Measurements from ENCODE around the gene IGFALS.

Gene IGFALS

DNA sequence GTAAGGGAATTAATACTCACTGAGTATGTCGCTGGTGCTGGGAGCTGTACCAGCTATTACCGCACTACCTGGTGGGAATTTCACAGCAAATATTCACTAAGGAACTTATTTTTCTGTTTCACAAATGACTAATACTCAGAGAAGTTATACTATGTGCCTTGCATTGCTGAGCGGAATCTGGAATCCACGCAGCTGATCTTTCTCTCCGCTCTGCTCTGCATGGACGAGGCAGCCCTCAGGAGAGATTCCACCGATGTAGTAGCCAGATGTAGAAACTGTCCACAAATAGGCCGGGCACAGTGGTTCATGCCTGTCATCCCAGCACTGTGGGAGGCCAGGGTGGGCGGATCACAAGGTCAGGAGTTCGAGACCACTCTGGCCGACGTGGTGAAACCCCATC, 39.3 kb downstream of the IGFALS start:
- no peak for DNase-seq (ENCODE audit: extremely low read depth, low read depth)
- TF ChIP-seq, protein P1, sequence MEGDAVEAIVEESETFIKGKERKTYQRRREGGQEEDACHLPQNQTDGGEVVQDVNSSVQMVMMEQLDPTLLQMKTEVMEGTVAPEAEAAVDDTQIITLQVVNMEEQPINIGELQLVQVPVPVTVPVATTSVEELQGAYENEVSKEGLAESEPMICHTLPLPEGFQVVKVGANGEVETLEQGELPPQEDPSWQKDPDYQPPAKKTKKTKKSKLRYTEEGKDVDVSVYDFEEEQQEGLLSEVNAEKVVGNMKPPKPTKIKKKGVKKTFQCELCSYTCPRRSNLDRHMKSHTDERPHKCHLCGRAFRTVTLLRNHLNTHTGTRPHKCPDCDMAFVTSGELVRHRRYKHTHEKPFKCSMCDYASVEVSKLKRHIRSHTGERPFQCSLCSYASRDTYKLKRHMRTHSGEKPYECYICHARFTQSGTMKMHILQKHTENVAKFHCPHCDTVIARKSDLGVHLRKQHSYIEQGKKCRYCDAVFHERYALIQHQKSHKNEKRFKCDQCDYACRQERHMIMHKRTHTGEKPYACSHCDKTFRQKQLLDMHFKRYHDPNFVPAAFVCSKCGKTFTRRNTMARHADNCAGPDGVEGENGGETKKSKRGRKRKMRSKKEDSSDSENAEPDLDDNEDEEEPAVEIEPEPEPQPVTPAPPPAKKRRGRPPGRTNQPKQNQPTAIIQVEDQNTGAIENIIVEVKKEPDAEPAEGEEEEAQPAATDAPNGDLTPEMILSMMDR (IDR thresholded peaks at IDR 0.05; ENCODE audit: low read depth, low read length) = no peak

DNA sequence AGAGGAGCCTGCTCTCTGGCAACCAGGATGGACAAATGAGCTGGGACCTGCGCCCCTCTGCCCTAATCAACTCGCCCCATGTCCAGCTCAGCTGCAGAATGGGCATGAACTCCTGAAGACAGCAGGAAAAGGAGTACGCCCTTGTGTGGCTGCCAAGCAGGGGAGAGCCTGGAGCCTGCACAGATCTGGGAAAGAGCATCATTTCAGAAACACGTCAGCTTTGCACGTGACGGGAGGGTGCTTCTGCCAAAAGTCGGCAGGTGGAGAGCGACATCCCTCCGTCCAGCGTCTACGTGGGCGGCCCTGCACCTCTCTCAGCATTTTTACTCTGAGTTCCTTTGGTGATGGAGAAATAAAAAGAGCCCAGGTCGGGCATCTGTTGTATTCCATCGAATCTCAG, 40.7 kb downstream of the IGFALS start:
- TF ChIP-seq, protein P1 (IDR thresholded peaks at IDR 0.05; ENCODE audit: low read depth, low read length) = no peak
- DNase-seq (ENCODE audit: extremely low read depth, low read depth) = no peak

DNA sequence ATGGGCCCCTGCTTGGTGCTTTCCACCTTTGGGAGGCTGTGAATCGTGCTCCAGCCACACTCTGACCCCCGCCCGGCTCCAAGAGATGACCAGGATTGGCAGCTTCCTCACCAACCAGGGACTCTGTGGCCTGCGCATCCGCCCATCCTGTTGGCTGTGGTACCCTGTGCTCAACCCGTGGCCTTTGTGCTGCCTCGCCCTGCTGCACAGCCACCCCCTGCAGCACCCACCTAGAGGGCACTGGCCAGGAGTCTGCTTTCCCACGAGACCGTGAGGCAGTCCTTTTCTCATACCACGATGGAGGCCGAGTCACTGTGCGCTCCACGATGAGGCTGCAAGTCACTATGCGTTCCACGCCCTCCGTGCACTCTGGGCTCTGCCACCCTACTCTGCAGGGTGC, 41.6 kb downstream of the IGFALS start:
- TF ChIP-seq, protein P1 (IDR thresholded peaks at IDR 0.05; ENCODE audit: low read depth, low read length) = no peak
- no peak for DNase-seq (ENCODE audit: extremely low read depth, low read depth)

DNA sequence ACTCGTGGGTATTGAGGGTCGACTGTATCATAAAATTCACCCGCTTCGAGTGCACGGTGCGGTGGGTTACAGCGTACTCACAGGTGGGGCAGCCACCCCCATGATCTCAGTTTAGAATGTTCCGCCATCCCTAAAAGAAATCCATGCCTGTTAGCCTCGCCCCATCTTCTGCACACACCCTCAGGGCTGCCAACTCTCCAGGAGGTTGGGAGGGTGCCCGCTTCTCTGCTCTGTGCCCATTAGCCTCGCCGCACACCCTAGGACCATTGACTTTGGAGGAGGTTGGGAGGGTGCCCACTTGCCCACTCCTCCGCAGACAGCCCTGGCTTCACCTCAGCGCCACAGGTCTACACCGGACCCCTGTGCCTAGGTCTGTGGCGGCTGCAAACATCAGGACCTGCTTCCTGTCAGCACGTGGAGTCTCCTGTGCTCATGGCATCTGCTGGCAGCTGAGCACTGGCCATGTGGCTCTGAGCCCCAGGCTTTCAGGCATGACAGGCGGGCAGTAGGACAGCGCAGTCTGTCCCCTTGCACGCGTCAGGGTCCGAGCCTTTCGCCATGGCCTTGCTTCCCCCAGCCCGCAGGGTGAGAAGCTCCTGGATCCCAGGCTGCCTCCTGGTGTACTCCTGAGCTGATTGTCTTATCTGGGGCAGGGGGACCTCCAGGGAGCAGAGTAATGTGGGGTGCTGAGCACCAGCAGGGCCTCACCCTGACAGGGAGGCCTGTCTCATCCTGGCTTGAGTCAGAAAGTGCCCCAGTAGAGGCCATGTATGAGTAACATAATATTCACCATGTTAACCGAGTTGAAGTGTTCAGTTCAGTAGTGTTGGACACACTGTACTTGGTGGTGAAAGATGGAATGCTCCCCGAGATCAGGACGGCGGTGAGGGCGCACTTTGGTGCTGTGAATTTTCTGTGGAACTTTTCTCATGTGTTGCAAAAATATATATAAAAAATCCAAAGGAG, 44.1 kb downstream of the IGFALS start:
- no peak for DNase-seq (ENCODE audit: extremely low read depth, low read depth)

DNA sequence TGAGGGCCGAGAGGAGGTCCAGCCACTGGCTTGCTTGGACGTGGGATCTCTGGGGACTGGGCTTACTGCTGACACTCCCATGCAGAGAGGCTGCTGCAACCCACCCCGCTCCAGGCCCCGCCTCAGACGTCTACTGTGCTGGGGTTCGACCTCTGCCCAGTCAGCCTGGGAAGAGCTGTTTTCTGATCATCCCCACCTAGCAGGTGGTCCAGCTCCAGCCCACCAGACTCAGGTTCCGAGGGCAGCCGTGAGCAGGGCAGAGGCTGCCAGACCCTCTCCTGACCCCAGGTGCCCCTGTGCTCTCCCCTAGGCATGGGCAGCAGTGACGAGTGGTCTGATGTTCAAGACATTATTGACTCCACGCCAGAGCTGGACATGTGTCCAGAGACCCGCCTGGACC, 45.6 kb downstream of the IGFALS start:
- DNase-seq (ENCODE audit: extremely low read depth, low read depth) = no peak
- TF ChIP-seq, protein P1 (IDR thresholded peaks at IDR 0.05; ENCODE audit: low read depth, low read length) = no peak

More for the DNA sequence above, 44.1 kb downstream of the IGFALS start:
- TF ChIP-seq, protein P1 (IDR thresholded peaks at IDR 0.05; ENCODE audit: low read depth, low read length) = no peak

DNA sequence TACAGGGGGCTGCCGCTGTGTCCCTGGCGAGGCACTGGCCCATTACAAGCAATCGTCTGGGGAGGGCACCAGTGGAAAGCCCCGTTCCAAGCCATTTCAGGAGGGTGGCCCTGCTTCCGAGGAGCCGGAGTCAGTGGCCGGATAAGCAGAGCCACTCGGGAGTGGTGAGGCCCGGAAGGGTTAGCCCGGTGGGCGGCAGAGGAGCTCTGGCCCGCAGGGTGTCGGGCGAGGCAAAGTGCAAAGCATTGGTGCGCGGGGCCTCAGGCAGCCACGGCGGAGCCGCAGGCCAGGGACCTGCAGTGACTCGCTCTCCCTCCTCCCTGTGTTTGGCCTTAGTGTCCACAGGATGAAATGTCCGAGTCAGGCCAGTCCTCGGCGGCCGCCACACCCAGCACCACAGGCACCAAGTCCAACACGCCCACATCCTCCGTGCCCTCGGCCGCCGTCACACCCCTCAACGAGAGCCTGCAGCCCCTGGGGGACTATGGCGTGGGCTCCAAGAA, 46.8 kb downstream of the IGFALS start:
- TF ChIP-seq, protein P1 (IDR thresholded peaks at IDR 0.05; ENCODE audit: low read depth, low read length) = no peak
- no peak for DNase-seq (ENCODE audit: extremely low read depth, low read depth)

Measured in AG09319 (cell line).